Pons (tissue), 1 donor: ENCODE results near the gene TPK1.

ENCODE experiments used
- DNase-seq: peaks from one replicate; pipeline ENCODE4 v3.0.0-alpha.2; 2016; ENCODE audit warnings: low spot score

The TPK1 gene

GRCh38 chr7:144723301-144723700 lies 112.6 kb downstream of the TPK1 start:
- no peak for DNase-seq

- no peak for DNase-seq
Measured at GRCh38 chr7:144720710-144721109, 115.1 kb downstream of the TPK1 start.

- no peak for DNase-seq
Measured at GRCh38 chr7:144720149-144720548, 115.7 kb downstream of the TPK1 start.

- no peak for DNase-seq
Measured at GRCh38 chr7:144717720-144718119, 118.1 kb downstream of the TPK1 start.

GRCh38 chr7:144713850-144714249 lies 122.0 kb downstream of the TPK1 start:
- DNase-seq = no peak

- no peak for DNase-seq
Measured at GRCh38 chr7:144710791-144711190, 125.1 kb downstream of the TPK1 start.

GRCh38 chr7:144709066-144709465 lies 126.8 kb downstream of the TPK1 start:
- no peak for DNase-seq

GRCh38 chr7:144691240-144691639 lies 144.6 kb downstream of the TPK1 start:
- DNase-seq = no peak

GRCh38 chr7:144682581-144683280 lies 153.1 kb downstream of the TPK1 start:
- no peak for DNase-seq

GRCh38 chr7:144676492-144676891 lies 159.4 kb downstream of the TPK1 start:
- no peak for DNase-seq

GRCh38 chr7:144674550-144674949 lies 161.3 kb downstream of the TPK1 start:
- DNase-seq = no peak

- DNase-seq = no peak
Measured at GRCh38 chr7:144672869-144673268, 163.0 kb downstream of the TPK1 start.

- no peak for DNase-seq
Measured at GRCh38 chr7:144671429-144671828, 164.4 kb downstream of the TPK1 start.

- peak; percentile 7 for DNase-seq
Measured at GRCh38 chr7:144670218-144670617, 165.6 kb downstream of the TPK1 start.

- DNase-seq = no peak
Measured at GRCh38 chr7:144668503-144668902, 167.3 kb downstream of the TPK1 start.

GRCh38 chr7:144665689-144666381 lies 170.0 kb downstream of the TPK1 start:
- DNase-seq = no peak

GRCh38 chr7:144659211-144659610 lies 176.6 kb downstream of the TPK1 start:
- DNase-seq = no peak

GRCh38 chr7:144656965-144657517 lies 178.8 kb downstream of the TPK1 start:
- peak; percentile 7 for DNase-seq

GRCh38 chr7:144653449-144653848 lies 182.4 kb downstream of the TPK1 start:
- DNase-seq = no peak

GRCh38 chr7:144650439-144650838 lies 185.4 kb downstream of the TPK1 start:
- no peak for DNase-seq

- no peak for DNase-seq
Measured at GRCh38 chr7:144649120-144649519, 186.7 kb downstream of the TPK1 start.

- DNase-seq = no peak
Measured at GRCh38 chr7:144641389-144642044, 194.3 kb downstream of the TPK1 start.

- no peak for DNase-seq
Measured at GRCh38 chr7:144632724-144633123, 203.1 kb downstream of the TPK1 start.
